ENCODE data around the gene NT5DC2. TPM values are rescaled to one million over a fixed set of nuclear protein-coding genes. Genes with fewer than 3 reads are reported as not detected.

Gene NT5DC2
- total RNA-seq, 2 experiments from 2014 or later = 53.8 to 61.7 TPM

GRCh38 chr3:52480768-52481715 lies 52.6 kb downstream of the NT5DC2 start:
- CTCF ChIA-PET = no interaction called here

GRCh38 chr3:52479877-52480575 lies 53.6 kb downstream of the NT5DC2 start:
- Mint-ChIP-seq H3K36me3 (ENCODE audit: low read depth) (peaks cover 12% of the 10 kb centered on the region), H3K27ac (no peak overlapping the region), H3K27me3 (no peaks in the 10 kb centered on the region), H3K4me1 (ENCODE audit: low read depth) (no peaks in the 10 kb centered on the region), H3K4me3 (no peak overlapping the region), H3K9me3 (no peaks in the 10 kb centered on the region)
- no peak for TF ChIP-seq CTCF (IDR thresholded peaks at IDR 0.05)
- ATAC-seq = no peak
- intact Hi-C loops (cut with micrococcal nuclease) = no loop called here
- no peak for DNase-seq
- ChIA-PET POLR2A (no interaction called here), CTCF (no interaction called here)

More at GRCh38 chr3:52480768-52481715, 52.6 kb downstream of the NT5DC2 start:
- ATAC-seq (no peak), DNase-seq (no peak)
- Mint-ChIP-seq H3K36me3 (ENCODE audit: low read depth) (peaks cover 12% of the 10 kb centered on the region), H3K9me3 (no peaks in the 10 kb centered on the region), H3K27me3 (no peaks in the 10 kb centered on the region), H3K4me3 (no peak overlapping the region), H3K4me1 (ENCODE audit: low read depth) (no peaks in the 10 kb centered on the region), H3K27ac (no peak overlapping the region)
- intact Hi-C loops (cut with micrococcal nuclease) = no loop called here
- POLR2A ChIA-PET = no interaction called here
- TF ChIP-seq CTCF (IDR thresholded peaks at IDR 0.05) = no peak

GRCh38 chr3:52479037-52479876 lies 54.4 kb downstream of the NT5DC2 start:
- no peak for ATAC-seq
- CTCF ChIA-PET = no interaction called here

GRCh38 chr3:52477796-52478095 lies 55.9 kb downstream of the NT5DC2 start:
- POLR2A ChIA-PET = no interaction called here
- Mint-ChIP-seq H3K36me3 (ENCODE audit: low read depth) (peaks cover 20% of the 10 kb centered on the region), H3K27ac (no peak overlapping the region), H3K4me3 (no peak overlapping the region), H3K4me1 (ENCODE audit: low read depth) (no peaks in the 10 kb centered on the region), H3K9me3 (no peaks in the 10 kb centered on the region), H3K27me3 (no peaks in the 10 kb centered on the region)
- intact Hi-C loops (cut with micrococcal nuclease) = no loop called here
- DNase-seq (no peak), ATAC-seq (no peak)
- no peak for TF ChIP-seq CTCF (IDR thresholded peaks at IDR 0.05)
- CTCF ChIA-PET = no interaction called here

More at GRCh38 chr3:52479037-52479876, 54.4 kb downstream of the NT5DC2 start:
- DNase-seq = no peak
- Mint-ChIP-seq H3K36me3 (ENCODE audit: low read depth) (peaks cover 16% of the 10 kb centered on the region), H3K4me1 (ENCODE audit: low read depth) (no peaks in the 10 kb centered on the region), H3K27me3 (no peaks in the 10 kb centered on the region), H3K4me3 (no peak overlapping the region), H3K9me3 (no peaks in the 10 kb centered on the region), H3K27ac (no peak overlapping the region)
- intact Hi-C loops (cut with micrococcal nuclease) = no loop called here
- no peak for TF ChIP-seq CTCF (IDR thresholded peaks at IDR 0.05)
- POLR2A ChIA-PET = no interaction called here

Data from activated CD8-positive, alpha-beta T cell treated with anti-CD3 and anti-CD28 coated beads for 36 hours (primary cell).